Progenitor cell of endocrine pancreas (in vitro differentiated cells): ENCODE measurements around the gene RAB44. TPM values are rescaled to one million over a fixed set of nuclear protein-coding genes. Genes with fewer than 3 reads are reported as not detected.

ENCODE experiments used
- DNase-seq: peaks from one replicate; pipeline ENCODE4 v3.0.0; 2021; ENCODE audit warnings: low spot score; ENCODE audit not compliant: unreplicated experiment
- H3K27ac Mint-ChIP-seq: 2 replicates; pipeline ENCODE4 v1.8.0; 2021; ENCODE audit warnings: mild to moderate bottlenecking, moderate library complexity, mixed read lengths
- H3K27me3 Mint-ChIP-seq: 2 replicates; pipeline ENCODE4 v1.8.0; 2021; ENCODE audit warnings: mixed read lengths
- H3K36me3 Mint-ChIP-seq: 2 replicates; pipeline ENCODE4 v1.8.0; 2022; ENCODE audit warnings: mixed read lengths; ENCODE audit not compliant: insufficient read depth
- H3K4me1 Mint-ChIP-seq: 2 replicates; pipeline ENCODE4 v1.8.0; 2021; ENCODE audit warnings: low read depth, mixed read lengths
- H3K4me3 Mint-ChIP-seq: 2 replicates; pipeline ENCODE4 v1.8.0; 2021; ENCODE audit warnings: low read depth, mild to moderate bottlenecking, moderate library complexity, mixed read lengths
- H3K9me3 Mint-ChIP-seq: 2 replicates; pipeline ENCODE4 v1.8.0; 2021; ENCODE audit warnings: low read depth, mixed read lengths
- total RNA-seq: library from RNA; stranded (reverse); gene quantifications from 2 replicates; pipeline ENCODE4 v1.2.1, GENCODE V29; 2021
- TF ChIP-seq, protein P1 (sequence below): fragments of 200-600 bp; sonication (generic); IDR thresholded peaks from one replicate; pipeline ENCODE4 v1.5.0; 2021; ENCODE audit warnings: antibody characterized with exemption, mild to moderate bottlenecking; ENCODE audit not compliant: unreplicated experiment

RAB44 gene
- total RNA-seq, 1 donor from 2014 or later = not detected

DNA sequence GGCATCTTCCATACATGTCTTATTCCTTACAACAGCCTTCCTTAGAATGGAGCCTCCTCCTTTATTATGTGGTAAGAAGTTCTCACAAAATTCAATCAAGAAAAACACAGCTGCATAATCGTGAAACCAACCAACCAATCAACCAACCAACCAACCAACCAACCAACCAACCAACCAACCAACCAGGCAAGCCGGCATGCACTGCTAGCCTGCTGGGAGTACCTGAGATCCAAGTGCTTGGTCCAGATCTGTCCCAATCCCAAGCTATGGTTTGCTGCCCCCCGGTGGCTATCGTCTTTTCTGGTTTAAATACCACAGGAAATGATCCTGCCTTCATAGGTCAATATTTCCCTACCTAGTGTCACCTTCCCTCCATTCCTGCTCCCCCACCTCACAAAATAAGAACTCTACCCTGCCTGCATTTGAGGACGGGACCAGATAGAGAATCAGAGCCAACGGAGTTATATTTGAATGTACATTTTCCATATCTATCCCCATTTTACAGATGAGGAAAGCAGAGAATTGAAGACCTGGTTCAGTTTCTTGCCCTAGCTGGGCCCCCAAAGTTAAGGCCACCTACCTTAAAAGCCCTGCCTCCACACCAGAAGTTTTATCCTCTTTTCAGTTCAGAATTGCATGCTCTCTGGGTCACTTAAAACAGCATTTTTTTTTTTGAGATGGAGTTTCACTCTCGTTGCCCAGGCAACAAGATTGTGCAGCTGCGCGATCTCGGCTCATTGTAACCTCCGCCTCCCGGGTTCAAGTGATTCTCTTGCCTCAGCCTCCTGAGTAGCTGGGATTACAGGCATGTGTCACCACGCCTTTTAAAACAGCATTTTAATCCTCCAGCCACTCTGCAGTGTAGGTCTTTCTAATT lies 27.1 kb downstream of the RAB44 start:
- DNase-seq = peak; percentile 41
- H3K27ac Mint-ChIP-seq = no peak overlapping the region

DNA sequence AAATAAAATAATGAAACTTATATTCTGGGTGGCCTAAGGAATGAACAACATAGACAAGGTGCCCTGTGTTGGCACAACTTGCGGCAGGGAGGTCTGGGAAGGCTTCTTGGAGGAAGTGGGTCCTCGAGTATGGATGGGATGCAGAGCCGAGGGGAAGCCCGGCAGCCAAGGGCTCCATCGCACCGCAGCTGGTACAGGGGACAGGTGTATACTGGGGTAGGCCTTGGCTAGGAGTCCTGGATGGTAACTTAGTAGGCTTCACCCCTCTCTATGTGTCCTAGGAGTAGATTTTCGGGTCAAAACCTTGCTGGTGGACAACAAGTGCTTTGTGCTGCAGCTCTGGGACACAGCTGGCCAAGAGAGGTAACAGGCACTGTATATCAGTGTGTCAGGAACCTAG lies 28.0 kb downstream of the RAB44 start:
- H3K4me3 Mint-ChIP-seq = no peak overlapping the region
- H3K36me3 Mint-ChIP-seq = no peaks in the 10 kb centered on the region
- DNase-seq = no peak
- H3K4me1 Mint-ChIP-seq = no peaks in the 10 kb centered on the region
- H3K27ac Mint-ChIP-seq = no peak overlapping the region
- TF ChIP-seq, protein P1, sequence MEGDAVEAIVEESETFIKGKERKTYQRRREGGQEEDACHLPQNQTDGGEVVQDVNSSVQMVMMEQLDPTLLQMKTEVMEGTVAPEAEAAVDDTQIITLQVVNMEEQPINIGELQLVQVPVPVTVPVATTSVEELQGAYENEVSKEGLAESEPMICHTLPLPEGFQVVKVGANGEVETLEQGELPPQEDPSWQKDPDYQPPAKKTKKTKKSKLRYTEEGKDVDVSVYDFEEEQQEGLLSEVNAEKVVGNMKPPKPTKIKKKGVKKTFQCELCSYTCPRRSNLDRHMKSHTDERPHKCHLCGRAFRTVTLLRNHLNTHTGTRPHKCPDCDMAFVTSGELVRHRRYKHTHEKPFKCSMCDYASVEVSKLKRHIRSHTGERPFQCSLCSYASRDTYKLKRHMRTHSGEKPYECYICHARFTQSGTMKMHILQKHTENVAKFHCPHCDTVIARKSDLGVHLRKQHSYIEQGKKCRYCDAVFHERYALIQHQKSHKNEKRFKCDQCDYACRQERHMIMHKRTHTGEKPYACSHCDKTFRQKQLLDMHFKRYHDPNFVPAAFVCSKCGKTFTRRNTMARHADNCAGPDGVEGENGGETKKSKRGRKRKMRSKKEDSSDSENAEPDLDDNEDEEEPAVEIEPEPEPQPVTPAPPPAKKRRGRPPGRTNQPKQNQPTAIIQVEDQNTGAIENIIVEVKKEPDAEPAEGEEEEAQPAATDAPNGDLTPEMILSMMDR = no peak
- no peaks in the 10 kb centered on the region for H3K9me3 Mint-ChIP-seq
- peaks cover 5% of the 10 kb centered on the region for H3K27me3 Mint-ChIP-seq

More for the DNA sequence above, 27.1 kb downstream of the RAB44 start:
- Mint-ChIP-seq H3K36me3 (no peaks in the 10 kb centered on the region), H3K4me3 (no peak overlapping the region), H3K4me1 (no peaks in the 10 kb centered on the region), H3K27me3 (peaks cover 5% of the 10 kb centered on the region), H3K9me3 (no peaks in the 10 kb centered on the region)
- TF ChIP-seq, protein P1 = peak; percentile 60

DNA sequence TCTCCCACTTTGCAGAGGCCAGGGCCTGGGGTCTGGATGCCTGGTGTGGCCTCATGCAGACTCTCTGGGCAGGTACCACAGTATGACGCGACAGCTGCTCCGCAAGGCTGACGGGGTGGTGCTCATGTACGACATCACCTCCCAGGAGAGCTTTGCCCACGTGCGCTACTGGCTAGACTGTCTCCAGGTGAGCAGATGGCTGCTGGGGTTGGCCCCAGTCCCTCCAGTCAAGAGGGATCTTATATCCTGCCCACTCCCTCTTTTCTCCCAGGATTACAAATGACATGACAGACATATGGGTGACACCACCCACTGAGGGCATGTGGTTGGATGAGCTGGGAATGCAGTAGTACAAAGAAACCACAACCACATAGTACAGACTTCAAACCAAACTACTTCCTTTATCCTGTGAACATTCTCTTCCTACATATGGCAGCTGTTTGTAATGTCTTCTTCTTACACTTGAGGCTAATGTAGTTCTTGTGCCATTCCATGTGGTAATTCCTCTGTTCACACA lies 29.9 kb downstream of the RAB44 start:
- Mint-ChIP-seq H3K4me1 (no peaks in the 10 kb centered on the region), H3K9me3 (no peaks in the 10 kb centered on the region), H3K27me3 (peaks cover 3% of the 10 kb centered on the region), H3K27ac (no peak overlapping the region), H3K4me3 (no peak overlapping the region), H3K36me3 (no peaks in the 10 kb centered on the region)
- TF ChIP-seq, protein P1 = no peak
- DNase-seq = no peak

DNA sequence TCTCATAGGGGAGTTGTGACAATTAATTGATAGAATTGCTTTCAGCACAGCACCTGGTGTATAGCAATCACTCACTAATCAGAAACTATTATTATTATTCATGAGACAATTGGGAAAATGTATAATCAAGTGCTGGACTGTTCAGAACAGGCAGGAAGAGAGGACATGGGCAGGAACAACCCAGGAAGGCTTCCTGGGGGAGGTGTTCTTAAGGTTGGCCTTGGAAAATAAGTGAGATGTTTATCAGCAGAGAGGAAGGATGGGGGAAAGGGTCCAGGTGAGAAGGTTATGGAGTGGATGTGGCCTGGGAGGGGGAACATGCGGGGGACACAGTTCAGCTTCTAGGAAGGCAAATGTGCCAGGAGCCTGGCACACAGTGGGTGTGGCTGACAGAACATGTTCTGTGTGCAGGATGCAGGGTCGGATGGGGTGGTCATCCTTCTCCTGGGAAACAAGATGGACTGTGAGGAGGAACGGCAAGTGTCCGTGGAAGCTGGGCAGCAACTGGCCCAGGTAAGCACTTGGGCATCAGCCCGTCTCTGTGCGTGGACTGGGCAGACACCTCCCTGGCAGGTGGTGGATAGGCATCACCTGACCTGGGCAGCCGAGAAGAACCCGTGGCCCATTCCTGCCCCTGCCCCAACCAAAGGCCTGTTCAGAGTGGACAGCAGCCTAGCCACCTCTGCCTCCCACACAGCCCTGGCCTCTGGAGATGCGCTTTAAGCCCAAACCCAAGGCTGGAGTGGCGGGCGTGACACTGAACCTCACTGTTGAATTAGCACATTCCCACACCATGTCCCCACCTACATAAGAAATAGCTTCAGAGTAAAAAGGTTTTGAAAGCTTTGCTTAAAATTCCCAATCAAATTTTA lies 30.9 kb downstream of the RAB44 start:
- Mint-ChIP-seq H3K27me3 (peaks cover 6% of the 10 kb centered on the region), H3K36me3 (no peaks in the 10 kb centered on the region), H3K4me3 (no peak overlapping the region), H3K4me1 (no peaks in the 10 kb centered on the region), H3K27ac (no peak overlapping the region), H3K9me3 (no peaks in the 10 kb centered on the region)
- TF ChIP-seq, protein P1 = no peak
- no peak for DNase-seq

DNA sequence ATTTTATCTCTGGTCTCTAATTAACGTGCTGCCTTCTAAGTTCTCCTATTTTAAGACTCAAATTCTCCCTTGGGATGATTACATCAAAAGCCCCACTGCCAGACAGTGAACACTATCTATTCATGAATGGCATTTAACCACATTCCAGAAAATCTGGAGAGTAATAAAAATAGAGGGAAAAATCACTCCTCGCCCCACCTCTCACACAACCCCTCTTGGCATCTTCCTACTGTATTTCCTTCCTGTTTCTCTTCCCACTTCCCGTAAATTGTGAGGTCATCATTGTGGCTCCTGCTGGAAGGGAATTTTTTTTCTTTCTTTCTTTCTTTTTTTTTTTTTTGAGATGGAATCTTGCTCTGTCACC lies 31.5 kb downstream of the RAB44 start:
- TF ChIP-seq, protein P1 = no peak
- Mint-ChIP-seq H3K36me3 (no peaks in the 10 kb centered on the region), H3K27me3 (peaks cover 9% of the 10 kb centered on the region), H3K27ac (no peak overlapping the region), H3K4me1 (no peaks in the 10 kb centered on the region), H3K9me3 (no peaks in the 10 kb centered on the region), H3K4me3 (no peak overlapping the region)
- DNase-seq = no peak
